Dedifferentiated amniotic fluid mesenchymal stem cell (primary cell): ENCODE data around the gene OBP2B.
"Not testable (repeated sequence)": the region's sequence is repeated elsewhere in the genome, so short reads cannot be mapped to it uniquely, and the experiment has no call there.

ENCODE experiments used
- DNase-seq: peaks from one replicate; pipeline ENCODE4 v3.0.0-alpha.2; 2016; ENCODE audit errors: extremely low spot score

OBP2B gene

DNA sequence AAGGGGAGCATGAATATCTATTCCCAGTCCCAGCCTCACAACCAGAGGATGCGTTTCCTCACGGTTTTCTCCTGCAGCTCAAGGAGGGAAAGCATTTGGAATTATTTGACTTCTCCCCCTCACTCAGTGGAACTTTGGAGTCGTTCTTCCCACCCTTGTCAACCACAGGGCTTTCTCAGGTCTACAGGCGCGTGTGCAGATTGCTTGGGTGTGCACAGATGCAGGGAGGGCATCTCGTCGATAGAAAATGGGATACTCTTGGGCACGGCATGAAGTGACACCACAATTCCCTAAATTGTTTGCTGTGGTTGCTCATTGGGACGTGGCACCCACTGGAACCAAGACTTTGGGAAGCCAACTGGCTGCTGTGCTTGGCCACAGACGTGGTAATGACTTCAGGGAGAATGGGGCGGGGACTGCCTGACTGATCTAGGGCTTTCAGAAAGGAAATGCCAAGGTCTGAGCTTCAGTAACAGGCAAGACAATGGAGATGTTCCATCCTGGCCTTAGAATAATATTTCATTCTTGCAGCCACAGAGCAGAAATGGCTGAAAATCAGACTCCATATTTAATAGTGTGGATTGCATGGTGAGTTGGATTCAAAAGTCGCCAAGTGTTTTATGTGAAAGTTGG, 12.2 kb upstream of the OBP2B start:
- DNase-seq, result no peak

DNA sequence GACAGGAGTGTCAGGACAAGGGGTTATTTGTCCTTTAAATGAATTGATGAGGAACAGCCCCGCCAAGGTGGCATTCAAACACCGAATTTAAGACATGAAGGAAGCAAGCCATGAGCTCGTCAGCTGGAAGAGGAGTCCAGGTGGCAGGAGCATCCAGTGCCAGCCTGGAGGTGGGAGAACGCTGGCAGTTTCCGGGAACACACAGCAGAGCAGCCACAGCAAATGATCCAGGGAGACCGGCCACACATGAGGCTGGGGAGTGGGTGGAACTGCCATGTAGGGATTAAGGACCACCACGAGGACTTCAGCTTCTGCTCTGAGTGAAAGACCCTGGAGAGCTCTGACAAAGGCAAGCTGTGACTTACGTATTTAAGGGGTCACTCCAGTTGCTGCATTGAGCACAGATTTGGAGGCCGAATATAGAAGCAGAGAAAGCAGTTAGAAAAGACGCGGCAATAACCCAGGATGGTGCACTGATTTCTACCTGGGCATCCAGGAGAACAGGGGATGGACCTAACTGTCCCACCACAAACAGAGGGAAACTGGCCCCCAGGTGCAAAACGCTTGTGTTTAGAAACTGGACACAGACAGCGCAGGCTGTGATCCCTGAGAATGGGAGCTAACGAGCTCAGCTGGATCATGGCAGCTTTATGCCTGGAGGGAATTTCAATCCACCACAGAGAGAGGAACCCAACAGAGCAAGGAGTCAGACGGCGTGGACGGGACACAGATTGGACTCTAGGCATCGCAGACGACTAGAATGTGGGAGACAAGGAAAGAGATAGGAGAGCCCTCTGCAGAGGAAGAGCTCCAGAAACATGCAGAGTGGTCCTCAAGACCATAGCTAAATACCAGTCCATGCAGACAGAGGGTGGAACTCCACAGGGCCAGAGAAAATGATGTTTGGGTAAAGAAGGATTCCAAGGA, 9.3 kb upstream of the OBP2B start:
- DNase-seq, result not testable (repeated sequence)

DNA sequence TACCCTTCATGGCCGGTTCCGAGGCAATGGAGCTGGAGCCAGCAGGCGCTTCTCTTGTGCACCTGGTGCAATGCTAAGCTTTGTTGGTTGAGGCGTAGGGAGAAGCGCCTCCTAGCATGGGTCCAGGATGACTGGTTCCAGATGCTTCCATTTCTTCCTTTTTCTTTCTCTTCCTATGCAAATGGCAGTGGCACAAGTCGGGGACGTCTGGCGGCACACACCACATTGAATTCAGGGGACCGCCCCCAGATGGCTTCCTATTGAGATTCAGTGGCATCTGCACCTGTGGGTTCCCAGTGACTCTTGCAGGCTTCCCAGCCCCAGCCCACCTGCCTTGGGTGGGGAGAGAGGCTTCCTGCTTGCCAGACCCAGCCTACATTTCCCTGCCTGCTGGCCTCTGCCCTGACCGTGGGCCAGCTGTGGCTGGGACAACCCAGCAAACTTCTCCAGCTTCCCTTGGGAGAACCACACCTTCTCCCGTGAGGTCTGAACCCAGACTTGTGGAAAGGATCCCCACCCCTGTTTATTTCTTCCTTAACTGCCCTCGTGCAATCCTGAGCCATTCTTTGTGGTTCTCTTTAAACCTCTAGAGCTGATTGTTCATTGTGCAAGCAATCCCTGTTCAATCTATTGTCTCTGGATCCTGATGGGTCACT, 8.4 kb upstream of the OBP2B start:
- not testable (repeated sequence) for DNase-seq

DNA sequence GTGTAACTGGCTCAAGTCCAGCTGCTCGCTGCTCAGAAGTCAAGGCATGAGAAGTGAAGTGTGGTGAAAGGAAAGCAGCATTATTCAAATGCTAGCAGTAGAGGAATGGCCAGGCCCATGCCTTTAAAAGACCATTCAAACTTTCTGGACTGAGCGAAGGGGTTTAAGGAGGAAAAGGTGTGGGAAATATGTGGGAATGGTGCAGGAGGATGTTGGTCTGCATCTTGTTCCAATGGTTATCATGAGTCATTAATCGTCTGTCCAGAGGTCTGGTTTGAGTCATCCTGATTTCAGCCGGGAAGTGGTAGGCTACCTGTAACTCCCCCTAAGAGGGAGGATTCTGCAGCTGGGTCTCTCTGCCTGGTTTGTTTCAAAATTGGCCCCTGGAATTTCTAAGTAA, 5.2 kb upstream of the OBP2B start:
- DNase-seq, result not testable (repeated sequence)

DNA sequence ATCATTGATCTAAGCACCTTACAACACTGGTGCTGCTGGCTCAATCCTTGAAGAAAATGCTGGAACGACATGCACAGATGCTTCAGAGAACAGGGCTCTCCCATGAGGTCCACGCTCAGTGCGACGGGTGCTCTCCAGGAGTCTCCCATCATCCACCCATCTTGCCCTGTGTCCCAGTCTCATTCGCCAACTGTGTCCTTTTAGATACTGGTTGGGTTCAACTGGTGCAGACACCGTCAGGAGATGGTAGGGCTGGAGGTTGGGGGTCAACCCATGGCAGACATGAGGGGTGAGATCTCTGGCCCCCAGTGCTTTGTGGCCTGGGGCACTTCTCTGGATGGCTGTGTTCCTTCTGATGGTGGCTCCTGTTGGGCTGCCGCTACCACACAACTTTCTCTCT, 1.6 kb upstream of the OBP2B start:
- DNase-seq, result no peak

DNA sequence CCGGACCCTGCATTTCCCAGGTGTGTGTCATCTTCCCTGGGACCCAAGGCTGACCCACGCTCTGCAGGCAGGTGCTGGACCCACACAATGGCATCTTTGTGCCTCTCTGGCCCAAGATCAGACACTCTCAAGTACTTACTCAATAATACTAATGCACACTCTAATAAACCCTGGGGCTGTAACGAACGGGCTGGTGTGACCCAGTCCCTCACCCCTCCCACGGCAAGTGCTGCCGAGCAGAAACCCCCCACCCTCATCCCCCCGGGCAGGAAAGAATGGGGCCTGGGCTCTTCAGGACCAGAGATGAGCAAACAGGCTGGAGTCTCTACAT, 1.1 kb upstream of the OBP2B start:
- no peak for DNase-seq

DNA sequence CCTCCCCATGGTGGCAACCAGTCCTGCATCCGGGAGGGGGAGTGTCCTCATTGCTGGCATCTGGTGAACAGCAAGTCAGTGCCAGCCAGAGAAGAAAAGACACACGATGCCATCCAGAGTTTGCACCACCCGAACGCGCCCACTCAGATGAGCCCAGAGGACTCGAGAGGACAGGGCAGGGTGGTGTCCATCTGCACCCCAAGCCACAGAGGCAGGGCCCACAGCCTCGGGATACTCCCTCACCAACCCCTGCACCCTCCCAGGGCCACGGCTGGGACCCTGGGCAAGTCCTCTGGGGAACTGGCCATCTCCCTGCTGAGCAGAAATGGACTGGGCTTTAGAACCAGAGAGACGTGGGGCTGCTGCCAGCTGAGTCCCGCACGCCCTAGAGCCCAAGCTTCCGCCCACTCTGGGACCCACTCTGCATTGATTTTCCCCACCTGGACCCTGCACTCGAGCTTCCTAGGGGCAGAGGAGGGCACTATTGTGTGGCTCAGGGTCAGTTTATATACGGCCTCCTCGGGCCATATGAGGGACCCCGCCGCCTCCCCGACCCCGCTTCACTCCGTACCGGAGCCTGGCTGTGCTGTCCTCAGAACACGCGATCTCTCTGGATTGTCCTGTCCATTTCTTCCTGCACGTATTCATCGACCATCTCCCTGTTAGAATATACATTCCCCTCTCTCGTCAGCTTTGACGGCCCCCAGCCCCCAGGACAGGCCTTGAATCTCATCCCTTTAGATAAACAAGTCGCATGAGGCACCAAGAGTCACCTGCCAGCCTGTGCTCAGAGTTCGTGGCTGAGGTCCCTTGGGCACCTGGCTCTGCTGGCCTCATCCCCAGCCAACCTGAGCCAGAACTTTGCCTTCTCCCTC, 514 bp upstream of the OBP2B start:
- DNase-seq, result not testable (repeated sequence)

DNA sequence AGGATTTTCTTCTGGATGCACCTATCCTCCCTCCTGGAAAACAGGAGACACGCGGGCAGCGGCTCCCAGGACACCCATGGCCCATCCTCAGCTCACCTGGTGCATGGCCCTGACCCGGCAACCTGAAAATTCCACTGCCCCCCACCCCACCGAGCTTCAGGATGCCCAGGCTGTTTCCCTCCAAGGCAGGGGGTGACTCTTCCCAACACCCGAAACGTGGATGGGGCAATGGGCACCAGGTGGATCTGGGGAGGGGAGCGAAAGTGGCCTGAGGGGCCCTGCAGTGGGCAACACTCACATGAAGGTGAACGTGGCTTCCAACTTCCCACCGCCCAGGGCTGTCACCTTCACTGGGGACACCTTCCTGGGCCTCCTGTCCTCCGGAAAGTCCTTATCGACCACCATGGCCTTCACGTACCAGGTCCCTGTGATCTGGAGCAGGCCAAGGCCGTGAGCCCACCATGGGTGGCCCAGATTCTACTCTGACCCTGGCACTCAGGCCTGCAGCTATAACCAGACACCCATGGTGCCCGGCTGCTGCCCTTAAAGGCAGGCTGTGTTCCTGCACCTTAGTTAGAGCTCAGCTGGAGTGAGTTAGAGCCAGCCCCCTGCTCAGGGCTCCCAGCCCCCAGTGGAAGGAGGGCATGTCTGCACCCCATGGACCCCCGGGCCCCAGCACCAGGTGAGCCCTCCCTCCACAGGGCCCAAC, 725 bp downstream of the OBP2B start:
- not testable (repeated sequence) for DNase-seq

DNA sequence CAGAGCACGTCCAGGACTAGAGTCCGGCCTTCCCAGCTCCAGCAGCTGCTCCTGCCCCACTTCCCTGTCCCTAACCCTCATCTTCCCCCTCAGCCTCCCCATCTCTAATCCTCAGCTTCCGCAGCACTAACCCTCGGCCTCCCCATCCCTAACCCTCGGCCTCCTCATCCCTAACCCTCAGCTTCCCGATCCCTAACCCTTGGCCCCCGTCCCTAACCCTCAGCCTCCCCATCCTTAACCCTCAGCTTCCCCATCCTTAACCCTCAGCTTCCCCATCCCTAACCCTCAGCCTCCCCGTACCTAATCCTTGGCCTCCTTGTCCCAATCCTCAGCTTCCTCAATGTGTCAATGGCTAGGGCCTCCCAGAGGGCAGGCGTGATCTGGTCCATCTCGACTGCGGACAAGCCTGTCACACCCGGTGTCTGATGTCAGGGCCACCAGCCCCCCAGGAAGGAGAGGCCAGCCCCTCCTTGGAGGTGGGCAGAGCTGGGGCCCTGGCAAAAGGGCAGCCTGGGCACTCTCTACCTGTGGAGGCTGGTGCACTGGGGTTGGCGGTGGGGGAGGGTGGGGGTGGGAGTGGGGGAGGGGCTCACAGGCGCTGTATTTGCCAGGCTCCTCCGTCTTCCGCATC, 1.4 kb downstream of the OBP2B start:
- no peak for DNase-seq

DNA sequence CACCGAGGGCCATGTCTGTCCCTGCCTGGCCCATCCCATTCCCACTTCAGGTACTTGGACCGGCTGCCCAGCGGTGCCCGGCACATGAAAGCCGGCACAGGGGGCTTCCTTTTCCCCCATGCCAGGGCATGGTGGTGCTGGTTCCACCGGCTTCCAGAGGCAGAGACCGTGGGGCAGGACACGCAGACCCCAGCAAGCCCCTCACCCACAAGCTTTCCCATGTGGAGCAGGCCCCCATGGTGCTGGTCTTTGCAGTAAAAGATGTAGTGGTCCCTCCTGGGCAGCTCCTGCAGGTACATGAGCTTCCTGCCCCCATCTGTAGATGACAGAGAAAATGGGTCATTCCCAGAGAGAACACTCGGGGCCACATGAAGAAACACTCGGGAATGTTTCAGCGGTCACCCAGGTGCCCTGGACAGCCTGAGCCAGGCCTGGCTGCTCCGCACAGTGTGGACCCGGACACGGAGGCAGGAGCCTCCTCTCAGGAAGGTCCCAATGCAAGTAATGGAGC, 2.0 kb downstream of the OBP2B start:
- no peak for DNase-seq

DNA sequence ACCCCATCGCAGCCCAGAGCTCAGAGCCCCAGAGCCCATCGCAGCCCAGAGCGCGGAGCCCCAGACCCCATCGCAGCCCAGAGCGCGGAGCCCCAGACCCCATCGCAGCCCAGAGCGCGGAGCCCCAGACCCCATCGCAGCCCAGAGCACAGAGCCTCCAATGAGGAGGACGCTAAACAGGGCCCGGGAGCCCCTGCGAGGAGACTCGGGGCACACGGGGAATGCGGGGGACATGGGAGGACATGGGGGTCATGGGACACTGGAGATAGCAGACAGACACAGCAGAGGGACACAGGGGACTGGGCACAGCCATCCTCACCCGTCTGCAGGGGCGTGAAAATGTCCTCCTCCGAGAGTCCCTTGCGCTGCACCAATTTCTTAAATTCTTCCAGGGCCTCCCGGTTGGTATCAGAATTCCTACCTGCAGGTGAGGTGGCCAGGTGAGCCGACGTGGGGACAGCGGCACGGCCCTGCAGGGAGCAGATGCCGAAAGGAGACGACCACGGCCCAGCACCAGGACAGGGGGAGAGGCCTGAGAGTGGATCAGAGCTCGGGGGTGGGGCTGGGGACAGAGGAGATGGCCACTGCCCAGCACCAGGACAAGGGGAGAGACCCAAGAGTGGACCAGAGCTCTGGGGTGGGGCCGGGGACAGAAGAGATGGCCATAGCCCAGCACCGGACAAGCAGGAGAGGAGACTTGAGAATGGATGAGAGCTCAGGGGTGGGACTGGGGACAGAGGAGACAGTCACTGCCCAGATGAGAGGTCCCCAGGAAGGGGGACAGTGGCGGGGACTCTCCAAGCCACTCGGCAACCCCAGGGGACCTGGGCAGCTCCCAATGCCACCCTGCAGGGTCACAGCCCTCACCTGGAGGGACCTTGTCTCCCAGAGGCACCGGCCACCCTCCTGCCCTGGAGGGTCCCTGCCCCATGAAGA, 2.8 kb downstream of the OBP2B start:
- no peak for DNase-seq

DNA sequence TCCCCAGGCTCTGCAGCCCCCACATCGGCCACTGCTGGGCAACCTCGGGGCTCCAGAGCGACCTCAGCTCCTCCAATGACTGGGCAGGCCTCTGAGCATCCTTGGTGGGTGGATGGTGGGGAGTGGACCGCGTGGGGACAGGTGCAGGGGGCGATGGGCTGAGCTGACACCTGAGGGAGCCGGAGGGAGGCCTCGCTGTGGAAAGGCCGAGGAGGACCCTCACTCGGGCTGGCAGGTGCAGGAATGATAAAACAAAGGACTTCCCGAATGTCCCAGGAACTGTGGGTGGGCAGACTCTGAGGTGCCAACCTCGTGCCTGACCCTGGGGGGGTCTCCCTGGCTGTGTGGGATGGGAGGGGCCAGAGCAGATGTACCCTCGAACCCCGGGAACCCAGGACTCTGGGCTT, 3.6 kb downstream of the OBP2B start:
- not testable (repeated sequence) for DNase-seq

DNA sequence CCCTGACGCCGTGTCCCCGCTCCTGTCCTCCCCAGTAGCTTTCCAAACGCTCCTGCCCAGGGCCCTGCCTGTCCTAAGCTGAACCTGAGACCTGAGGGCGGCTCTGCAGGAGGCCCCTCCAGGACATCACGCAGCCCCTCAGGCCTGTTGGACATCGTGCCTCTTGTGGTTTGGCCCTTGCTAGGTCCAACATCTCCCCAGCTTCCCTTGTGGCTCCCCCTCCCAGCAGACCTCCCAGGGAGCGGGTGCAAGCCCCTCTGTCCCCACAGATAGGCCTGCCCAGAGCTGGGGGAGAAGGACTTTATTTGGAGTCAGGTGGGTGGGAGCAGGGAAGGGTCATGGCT, 4.1 kb downstream of the OBP2B start:
- DNase-seq, result no peak

DNA sequence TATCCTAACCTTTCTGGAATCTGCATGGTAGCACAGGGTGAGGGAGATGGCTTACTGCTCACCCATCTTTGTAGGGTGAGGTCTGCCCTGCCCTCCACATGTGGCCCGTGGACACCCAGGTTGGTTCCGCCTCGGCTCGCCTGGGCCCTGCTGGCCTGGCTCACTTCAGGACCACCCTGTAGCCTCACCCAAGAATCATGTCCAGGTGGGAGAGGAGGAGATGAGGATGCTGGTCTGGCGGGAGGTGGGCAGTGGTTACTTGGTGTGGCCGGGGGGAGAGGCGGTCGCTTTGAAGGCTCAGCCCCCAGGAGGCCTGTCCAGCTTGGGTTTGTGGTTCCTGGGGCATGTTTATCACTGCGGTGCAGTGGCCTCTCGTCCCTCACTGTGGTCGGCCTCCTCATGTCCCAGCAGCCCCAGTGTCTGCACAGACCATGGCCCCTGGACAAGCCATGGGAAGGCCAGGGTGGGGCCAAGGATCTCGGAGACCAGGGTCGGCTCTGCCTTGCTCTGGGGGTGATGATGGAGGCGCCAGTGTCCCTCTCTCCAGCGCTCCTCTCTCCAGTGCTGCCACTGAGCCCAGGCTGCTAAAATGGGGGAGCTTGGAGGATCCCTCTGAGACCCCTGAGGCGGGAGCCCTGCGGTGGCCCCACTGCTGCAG, 4.6 kb downstream of the OBP2B start:
- DNase-seq, result no peak

DNA sequence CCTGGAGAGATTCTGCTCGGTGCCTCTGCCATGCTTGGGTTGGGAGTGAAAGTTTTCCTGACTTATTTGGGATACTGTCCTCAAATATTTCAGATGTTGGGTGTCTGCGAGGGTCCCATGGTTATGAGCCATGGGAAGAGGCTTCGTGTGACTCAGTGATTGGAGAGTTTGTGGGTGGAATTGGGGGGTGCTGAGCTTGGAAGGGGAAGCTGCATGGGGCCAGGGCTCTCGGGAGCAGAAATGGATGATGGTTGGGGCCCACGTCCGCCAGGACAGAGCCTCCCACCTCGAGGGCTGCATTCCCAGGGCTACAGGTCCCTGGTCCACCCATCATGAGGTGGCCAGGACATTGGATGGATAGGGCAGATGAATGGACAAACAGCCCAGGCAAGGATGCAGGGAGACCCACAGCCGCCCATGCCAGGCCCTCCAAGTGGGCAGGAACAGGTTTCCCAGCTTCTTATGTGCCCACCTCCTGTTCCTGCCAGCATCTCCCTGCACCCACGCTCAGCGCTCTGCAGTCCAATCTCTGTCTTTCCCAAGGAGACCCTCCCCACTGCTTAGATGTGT, 5.5 kb downstream of the OBP2B start:
- DNase-seq, result no peak

DNA sequence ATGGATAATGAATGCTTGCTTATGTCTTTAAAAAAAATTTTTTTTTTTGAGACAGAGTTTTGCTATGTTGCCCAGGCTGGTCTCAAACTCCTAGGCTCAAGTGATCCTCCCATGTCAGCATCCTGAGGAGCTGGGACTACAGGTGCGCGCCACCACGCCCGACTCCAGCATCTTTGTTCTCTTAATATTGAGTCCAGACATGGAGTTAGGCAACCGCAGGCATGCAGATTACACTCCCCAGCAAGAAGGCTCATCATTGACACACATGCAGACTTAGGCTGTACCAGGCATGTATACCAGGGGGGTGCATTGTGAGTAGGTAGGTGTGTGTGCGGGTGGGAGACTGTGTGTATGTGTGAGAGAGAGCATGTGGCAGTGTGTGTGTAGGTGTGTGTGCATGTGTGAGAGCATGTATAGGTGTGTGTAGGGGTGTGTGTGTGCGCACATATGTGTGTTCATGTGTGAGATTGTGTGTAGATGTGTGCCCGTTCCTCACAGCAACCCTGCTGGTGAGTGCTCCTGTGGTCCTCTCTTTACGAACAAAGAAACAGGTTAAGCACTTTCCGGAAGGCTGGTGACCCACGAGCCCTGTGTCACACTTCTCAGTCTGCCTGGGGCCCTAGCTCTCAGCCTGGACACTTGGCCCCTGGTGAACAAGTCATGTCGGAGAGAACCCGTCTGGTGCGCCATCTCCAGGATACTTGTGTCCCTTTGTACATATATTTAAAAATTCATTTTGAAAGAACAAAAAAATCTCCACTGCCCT, 6.2 kb downstream of the OBP2B start:
- no peak for DNase-seq

DNA sequence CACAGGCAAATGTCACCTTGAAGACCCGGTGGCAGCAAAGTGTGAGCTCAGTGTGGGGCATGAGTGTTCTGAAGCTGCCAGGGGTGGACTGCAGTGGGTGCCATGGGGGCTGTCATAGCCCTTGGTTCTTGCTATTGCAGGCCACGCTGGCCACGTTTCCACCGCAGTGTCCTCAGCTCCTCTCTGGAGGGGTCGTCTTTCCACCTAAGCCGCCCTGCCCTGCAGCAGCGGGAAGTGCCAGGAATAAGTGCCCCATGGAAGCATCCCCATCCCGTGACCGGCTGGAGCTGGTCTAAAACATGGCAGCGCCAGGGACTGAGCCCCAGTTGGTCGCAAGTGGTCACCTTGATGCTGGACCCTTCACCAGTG, 6.9 kb downstream of the OBP2B start:
- no peak for DNase-seq
